ENCODE data around the gene UBALD2.
"Not testable (repeated sequence)": the region's sequence is repeated elsewhere in the genome, so short reads cannot be mapped to it uniquely, and the experiment has no call there.

UBALD2 gene

DNA sequence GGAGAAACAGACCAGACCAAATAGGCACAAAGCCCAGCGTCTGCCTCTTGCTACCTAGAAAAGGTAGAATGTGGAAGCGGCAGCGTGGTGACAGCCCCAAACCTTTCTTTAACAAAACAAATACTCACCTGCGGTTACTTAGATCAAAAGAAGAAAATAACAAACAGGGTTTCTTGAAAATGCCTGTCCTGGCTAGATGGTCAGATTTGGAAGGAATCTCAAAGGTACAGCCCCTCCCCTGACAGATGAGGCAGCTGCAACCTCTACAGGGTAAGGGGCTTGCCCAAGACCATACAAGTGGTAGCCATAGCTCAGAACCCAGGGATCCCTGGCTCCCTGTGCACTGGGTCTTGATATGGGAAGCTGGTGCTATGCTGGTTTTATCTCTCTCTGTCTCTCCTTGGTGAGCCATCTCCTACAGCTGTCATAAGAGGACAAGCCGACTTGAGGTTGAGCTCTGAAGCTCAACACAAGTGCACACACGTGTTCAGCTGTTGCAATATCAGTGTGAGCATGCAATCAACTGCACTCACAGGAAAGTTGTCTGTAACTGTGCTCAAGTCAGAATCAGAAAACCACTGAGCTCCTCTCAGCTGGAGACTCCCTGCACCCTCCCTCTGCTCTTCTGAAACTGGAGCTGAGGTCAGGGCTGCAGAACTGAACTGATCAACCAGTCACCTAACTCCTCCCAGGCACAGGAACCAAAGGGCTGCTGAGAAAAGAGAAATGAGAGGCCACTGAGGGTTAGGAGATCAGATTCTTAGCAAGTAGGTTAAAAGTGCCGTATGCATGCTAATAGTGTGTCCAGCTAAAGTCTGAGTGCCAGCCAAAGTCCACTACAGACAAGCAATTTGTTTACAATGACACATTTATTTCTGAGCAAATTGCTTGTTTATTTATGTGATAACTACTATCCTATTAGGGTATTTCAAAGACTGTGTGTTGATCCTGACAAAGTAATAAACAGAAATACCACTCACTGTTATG is 18.8 kb upstream of the UBALD2 start:
- DNase-seq, result no peak

DNA sequence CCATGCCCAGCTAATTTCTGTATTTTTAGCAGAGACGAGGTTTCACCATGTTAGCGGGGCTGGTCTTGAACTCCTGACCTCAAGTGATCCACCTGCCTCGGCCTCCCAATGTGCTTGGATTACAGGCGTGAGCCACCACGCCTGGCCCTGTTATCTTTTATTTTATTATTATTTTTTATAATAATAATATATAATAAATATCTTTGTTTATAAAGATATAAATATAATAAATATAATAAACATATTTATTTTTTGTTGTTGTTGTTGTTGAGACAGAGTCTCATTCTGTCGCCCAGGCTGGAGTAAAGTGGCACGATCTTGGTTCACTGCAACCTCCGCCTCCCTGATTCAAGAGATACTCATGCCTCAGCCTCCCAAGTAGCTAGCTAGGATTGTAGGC is 17.8 kb upstream of the UBALD2 start:
- DNase-seq, result no peak

DNA sequence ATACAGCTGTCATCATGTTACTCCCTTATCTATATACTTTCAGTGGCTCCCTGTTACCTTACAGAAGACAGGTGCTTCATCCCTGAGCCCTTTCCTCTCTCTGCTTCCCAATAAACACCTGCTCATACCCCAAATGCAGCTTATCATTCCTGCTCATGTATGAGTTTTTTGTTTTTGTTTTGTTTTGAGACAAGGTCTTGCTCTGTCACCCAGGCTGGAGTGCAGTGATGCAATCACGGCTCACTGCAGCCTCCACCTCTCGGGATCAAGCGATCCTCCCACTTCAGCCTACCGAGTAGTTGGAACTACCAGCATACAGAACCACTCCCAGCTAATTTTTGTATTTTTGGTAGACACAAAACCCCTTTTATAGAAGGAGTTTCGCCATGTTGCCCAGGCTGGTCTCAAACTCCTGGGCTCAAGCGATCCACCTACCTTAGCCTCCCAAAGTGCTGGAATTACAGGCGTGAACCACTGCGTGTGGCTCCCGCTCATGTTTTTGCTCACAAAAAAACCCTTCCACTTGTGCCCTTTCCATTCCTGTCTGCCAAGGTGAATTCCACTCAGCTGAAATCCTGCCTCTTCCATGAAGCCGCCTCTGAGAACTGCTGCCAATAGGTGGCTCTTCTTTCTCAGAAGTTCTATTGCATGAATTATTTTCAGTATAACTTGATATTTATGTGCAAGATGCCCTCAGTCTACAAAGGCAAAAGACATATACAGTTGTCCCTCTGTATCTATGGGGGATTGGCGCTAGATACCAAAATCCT is 16.9 kb upstream of the UBALD2 start:
- no peak for DNase-seq

DNA sequence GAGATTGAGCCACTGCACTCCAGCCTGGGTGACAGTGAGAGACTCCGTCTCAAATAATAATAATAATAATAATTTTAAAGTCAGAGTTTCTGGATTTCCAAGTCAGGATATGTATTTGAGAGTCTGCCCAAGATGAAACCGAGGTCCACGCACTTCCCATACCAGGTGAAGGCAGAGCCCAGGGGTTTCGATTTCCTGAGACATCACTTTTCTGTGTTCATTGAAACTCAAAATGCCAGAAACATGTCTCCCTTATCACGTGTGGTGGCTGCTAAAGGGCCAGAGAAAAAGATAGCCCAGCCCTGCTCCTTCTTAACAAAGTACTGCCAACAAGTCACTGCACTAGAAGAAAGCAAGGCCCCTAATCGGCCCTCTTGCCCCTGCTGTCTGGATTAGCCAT is 15.0 kb upstream of the UBALD2 start:
- no peak for DNase-seq

DNA sequence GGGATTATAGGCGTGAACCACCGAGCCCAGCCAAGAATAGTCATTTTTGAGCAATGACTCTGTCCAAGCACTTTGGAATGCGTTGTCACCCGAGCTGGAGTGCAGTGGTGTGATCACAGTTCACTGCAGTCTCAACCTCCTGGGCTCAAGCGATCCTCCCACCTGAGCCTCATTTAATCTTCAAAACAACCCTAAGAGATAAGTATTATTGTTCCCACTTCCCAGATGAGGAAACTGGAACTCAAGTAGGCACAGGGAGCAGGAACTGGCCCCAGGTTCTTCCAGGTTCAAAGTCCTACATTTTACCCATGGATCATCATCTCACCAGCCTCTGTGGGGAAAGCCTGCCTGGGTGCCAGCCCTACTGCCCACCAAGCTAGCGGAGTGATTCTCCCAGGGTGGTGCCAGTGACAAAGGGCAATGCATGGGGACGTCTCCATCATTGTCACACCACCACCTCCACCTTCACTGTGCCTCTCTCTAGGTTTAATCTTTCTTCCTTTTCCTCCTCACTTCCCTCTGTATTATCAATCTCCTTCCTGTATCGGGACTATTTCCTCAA is 13.6 kb upstream of the UBALD2 start:
- no peak for DNase-seq

DNA sequence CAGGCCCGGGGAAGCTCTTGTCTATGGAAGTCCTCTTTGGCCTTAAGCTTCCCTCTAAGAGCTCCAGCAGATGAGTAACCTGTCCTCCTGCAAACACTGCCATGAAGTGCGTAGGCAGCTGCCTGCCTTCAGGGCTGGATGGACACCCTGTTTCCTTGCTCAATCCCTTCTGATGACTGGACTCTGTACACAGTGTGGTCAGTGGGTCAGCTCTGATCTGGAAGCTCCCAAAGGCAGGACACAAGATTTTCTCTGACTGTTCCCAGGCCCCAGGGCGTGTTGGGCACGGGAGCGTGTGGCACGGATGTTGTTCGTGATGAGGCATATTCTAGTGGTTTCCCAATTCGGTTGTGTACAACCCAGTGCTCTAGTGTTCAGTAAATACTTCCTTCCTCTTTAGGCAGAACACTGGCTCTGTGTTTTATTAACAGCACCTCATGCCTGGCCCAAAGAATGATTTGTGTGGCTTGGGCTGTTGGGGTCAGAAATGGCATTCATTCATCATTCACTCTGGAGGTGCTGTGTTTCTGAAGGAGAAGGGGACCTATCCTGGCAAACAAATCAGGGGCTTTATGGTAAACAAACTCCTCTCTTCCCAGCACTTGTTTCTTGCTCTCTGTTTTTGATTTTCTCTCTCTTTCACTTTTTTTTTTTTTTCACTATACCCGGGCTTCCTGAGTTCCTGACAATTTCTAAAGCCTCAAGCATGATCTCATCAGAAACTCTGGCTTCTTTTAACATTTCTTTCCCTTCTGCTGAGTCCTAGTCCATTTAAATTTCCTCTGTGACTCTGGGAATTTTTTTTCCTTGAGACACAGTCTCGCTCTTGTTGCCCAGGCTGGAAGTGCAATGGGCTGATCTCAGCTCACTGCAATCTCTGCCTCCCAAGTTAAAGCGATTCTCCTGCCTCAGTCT is 12.9 kb upstream of the UBALD2 start:
- no peak for DNase-seq

DNA sequence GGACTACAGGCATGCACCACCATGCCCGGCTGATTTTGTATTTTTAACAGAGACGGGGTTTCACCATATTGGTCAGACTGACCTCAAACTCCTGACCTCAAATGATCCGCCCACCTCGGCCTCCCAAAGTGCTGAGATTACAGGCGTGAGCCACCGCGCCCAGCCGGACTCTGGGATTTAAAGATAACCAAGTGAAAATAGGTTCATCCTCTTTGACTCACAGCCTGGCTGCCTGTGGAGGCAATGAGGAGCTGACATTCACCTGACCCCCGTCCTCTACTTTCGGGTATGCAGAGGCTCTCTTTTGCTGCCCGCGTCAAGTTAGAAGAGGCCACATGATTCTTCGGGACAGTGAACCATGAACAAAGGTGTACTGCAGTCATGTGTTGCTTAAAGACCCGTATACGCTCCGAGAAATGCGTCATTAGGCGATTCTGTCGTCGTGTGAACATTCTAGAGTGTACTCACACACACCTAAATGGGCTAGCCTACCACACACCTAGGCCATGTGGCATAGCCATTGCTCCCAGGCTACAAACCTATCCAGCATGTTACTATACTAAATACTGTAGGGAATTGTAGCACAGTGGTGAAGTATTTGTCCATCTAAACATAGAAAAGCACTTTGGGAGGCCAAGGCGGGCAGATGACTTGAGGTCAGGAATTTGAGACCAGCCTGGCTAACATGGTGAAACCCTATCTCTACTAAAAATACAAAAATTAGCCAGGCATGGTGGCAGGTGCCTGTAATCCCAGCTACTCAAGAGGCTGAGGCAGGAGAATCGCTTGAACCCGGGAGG is 12.0 kb upstream of the UBALD2 start:
- not testable (repeated sequence) for DNase-seq

DNA sequence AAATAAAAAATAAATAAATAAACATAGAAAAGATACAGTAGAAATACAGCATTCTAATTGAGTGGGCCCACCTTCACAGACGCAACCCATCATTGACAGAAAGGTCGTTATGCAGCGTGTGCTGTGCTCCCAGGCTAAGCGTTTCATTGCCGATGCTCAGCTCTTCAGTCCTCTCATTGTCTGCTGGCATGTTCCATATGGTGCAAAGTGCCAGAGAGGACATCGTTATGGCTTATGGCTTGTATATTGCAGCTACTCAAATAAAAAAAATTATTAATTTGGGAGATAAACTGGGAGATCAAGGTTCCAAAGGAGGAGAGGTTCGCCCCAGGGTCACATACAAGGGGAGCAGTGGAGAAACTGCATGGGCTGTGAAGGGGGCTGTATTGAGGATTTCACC is 11.3 kb upstream of the UBALD2 start:
- no peak for DNase-seq

DNA sequence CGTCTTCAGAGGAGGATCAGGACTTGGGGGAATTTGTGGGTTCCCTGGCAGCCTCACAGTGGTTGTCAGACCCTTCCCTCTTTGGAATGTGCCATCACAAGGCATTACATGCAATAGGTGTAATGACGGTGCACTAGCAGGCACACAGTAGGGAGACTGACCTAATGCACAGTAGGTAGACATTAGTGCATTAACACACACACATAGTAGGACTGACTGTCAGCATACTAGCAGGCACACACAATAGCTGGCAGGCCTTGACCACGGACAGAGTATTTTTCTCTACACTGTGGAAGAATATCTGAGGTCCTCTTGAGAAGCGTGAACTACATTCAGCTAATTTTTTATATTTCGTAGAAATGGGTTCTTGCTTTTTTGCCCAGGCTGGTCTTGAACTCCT is 10.9 kb upstream of the UBALD2 start:
- DNase-seq, result no peak

DNA sequence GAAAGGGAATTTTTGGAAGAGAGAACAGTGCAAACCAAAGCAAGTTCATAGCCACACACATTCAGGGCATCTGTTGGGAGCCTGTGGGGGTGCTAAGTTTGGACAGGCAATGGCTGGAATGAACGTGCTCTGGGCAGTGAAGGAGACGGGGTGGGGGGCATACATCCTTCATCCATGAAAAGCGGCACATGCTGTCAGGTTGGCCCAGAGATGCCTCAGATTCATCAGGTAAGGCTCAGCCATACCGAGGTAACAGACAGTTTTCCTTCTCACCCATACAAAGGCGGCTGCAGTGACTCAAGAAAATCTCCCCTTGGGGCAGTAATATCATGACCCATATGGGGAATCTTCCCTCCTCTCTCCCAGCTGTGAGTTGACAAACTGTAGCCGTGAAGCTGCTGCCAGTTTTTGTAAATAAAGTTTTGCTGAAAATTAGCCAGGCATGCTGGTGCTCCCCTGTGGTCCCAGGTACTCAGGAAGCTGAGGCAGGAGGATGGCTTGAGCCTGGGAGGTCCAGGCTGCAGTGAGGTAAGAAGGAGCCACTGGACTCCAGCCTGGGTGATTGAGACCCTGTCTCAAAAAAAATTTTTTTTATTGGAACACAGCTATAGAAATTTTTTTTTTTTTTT is 9.2 kb upstream of the UBALD2 start:
- DNase-seq, result no peak

DNA sequence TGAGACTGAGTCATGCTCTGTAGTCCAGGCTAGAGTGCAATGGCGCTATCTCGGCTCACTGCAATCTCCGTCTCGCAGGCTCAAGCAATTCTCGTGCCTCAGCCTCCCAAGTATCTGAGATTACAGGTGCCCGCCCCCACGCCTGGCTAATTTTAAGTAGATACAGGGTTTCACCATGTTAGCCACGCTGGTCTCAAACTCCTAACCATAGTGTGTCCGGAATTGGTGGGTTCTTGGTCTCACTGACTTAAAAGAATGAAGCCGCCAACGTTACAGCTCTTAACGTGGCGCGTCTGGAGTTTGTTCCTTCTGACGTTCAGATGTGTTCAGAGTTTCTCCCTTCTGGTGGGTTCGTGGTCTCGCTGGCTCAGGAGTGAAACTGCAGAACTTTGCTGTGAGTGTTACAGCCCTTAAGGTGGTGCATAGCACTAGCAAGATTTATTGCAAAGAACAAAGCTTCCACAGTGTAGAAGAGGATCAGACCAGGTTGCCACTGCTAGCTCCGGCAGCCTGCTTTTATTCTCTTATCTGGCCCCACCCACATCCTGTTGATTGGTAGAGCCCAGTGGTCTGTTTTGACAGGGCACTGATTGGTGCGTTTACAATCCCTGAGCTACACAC is 8.6 kb upstream of the UBALD2 start:
- not testable (repeated sequence) for DNase-seq

DNA sequence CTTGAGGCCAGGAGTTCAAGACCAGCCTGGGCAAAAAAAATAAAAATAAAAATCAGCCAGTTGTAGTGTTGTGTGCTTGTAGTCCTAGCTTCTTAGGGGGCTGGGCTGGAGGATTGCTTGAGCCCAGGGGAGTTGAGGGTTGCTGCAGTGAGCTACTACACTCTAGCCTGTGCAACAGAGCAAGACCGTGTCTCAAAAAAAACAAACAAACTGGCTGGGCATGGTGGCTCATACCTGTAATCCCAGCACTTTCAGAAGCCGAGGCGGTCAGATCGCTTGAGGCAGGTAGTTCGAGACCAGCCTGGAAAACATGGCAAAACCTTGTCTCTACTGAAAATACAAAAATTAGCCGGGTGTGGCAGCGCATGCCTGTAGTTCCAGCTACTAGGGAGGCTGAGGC is 4.9 kb upstream of the UBALD2 start:
- DNase-seq, result no peak

DNA sequence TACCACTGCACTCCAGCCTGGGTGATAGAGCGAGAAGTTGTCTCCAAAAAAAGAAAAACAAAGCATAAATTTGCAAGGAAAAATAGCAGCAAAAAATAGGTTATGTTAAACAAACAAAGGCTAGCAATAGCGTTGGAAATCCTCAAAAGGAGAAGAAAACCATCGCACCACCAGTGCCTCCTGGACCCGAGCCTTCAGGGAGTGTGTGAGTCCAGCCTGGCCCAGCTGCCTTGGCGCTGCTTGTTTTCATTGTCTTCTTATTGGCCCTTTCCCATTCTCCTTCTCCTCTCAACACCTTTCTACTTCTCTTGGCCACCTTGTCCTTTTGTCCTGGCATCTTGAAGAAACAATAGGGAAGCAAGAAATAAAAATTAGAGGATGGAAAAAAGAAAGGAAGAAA is 4.5 kb upstream of the UBALD2 start:
- DNase-seq, result no peak

DNA sequence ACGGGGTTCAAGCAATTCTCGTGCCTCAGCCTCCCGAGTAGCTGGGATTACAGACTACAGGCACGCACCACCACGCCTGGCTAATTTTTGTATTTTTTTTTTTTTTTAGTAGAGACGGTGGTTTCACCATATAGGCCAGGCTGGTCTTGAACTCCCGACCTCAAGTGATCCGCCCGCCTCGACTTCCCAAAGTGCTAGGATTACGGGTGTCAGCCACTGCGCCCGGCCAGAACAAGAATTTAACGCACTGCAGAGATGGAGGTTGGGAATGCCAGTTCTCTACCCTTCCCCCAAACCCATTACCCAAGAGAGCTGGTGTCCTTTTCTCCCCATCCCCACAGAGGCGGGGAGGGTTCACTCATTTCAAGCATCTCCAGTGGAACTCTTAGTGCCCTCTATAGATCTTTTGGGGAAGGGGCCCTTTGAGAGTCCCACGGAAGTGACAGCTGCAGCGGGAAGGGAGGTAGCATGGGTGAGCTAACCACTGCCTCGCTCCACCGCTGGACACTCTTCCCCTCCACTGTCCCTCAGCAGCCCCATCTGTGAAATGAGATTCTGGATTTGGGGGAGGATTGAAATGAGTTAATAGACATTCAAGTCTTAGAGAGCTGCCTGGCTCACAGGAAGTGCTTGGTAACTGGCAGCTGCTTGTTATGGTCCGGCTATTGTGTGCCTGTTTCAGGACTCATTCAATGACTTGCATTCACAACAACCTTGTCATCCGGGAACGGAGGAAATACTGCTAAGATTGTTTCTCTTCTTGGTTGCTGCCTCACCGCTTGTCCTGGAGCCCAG is 3.5 kb upstream of the UBALD2 start:
- no peak for DNase-seq

DNA sequence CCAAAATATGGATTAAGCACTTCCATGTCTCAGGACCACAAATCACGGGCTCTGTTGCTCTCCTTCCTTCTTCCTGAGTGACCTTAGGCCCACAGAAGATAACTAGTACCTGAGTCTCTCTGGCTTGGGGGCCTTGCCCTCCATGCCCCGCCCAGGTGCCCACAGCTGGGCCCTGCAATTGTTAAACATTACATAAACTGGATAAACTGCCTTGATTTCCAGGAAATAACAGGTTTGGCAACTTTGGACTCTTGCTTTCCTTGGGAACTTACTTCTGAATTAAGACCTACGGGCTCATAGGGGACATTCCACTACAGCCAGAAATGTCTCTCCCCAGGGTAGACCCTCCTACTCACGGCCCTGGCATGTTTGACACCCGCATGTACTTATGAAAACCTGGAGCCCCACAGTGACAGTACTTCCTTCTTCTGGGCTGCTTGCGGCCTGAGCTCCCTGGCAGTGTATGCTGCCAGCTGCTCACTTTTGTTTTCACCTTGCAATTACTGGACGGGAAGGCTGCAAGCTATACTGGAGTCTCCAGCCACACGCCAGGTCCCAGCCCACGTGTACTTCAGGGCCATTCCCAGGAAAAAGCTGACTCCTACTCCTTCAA is 2.3 kb upstream of the UBALD2 start:
- DNase-seq, result no peak

DNA sequence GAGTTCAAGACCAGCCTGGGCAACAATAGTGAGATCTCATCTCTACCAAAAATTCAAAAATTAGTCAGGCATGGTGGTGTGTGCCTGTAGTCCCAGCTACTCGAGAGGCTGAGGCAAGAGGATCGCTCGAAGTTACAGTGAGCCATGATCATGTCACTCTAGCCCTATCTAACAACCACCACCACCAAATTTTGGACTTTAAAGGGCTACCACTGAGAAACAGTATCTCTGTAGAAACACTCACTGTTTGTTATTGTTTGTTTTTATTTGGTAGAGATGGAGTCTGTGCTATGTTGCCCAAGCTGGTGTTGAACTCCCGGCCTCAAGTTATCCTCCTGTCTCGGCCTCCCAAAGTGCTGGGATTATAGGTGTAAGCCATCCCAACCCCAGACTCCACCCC is 1.3 kb upstream of the UBALD2 start:
- no peak for DNase-seq

DNA sequence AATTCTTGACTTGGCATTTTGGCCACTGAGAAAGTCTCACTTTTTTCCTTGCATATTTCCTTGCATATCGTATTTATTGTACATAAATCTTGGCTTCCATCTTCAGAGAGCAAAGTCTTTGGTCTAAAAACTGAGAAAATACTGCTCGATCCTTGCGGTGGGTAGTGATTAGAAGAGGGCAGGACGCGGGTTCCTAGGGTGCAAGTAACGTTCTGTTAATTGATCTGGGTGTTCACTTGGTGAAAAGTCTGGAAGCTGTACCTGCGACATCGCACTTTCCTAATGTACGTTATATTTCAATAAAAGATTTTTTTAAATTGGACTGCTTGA is 758 bp upstream of the UBALD2 start:
- DNase-seq, result no peak

DNA sequence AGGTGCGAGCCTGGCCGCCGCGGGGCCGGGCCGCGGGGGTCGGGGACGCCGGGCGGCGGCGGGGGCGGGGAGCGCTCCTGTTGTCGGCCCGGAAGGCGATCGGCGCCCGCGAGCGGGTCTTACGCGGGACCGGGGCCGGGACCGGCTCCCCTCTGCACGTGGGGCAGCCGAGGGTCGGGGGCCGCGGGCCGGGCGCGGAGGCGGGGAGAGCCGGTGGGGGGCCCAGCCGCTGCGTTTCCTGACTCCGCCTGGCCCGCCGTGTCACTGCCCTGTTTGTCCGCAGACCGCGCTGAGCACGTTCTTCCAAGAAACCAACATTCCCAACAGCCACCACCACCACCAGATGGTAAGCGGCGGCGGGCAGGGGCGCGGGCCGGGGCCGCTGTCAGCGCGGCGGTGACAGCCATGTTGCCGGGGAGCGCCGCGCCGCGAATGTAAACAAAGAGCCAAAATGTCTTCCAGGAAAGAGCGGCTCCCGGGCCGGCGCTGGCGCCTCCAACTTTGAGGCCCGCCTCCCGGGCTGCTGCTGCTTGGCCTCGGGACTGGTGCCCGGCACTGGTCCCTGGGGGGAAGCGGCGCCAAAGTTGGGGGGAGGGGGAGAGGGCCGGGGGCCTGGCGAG is 586 bp downstream of the UBALD2 start:
- peak; percentile 35 to 37 for DNase-seq

Data from activated CD4-positive, alpha-beta T cell treated with anti-CD3 and anti-CD28 coated beads, Interleukin-2, amount 50 U/mL, for 4 hours (primary cell).